A375 (cell line): ENCODE data around the gene MGA. TPM values are rescaled to one million over a fixed set of nuclear protein-coding genes. Genes with fewer than 3 reads are reported as not detected.

ENCODE experiments used
- small RNA-seq: library from RNA; depleted of rRNA; stranded (forward); fragments of <200 nt; gene quantifications from one replicate; pipeline ENCODE3, GENCODE V24; 2014
- total RNA-seq: library from RNA; depleted of rRNA; stranded (reverse); fragments of >200 nt; shearing (Covaris generic); gene quantifications from 2 replicates; pipeline ENCODE4 v1.2.3, GENCODE V29; 2014; rRNA removed

The MGA gene
- total RNA-seq = 14.1 and 21.2 TPM in 2 replicates

GRCh38 chr15:41660235-41661077, at the start of gene MGA:
Gene MGA (plus strand): TSS chr15:41660405.

GRCh38 chr15:41774062-41774881, 114.1 kb downstream of the MGA start, which contains the start of gene MAPKBP1:
Gene MAPKBP1 (plus strand): TSS chr15:41774484. CDS start chr15:41775276, 792 bp downstream.

Small RNAs within 50 kb of the gene (small RNA-seq; reads per million reads assigned to genes)
- gene MIR626 = not detected

Other genes starting within 250 kb of the MGA start
- gene RTF1, start 243.3 kb upstream of the MGA start, total RNA-seq = 18.8 and 26.3 TPM in 2 replicates
- gene ITPKA, start 166.5 kb upstream of the MGA start, total RNA-seq = 1.8 and 1.9 TPM in 2 replicates
- 0.08 and 0.13 TPM in 2 replicates for gene LTK, start 146.6 kb upstream of the MGA start, total RNA-seq
- 48.3 and 50.7 TPM in 2 replicates for gene RPAP1, start 116.1 kb upstream of the MGA start, total RNA-seq
- 10.8 and 11.8 TPM in 2 replicates for gene TYRO3, start 101.2 kb upstream of the MGA start, total RNA-seq
- gene MAPKBP1, start 114.1 kb downstream of the MGA start, total RNA-seq = 22.1 and 23.2 TPM in 2 replicates
- gene JMJD7, start 167.7 kb downstream of the MGA start, total RNA-seq = 9.4 and 9.9 TPM in 2 replicates
- 4.4 and 5.4 TPM in 2 replicates for gene PLA2G4B, start 178.4 kb downstream of the MGA start, total RNA-seq
- 2.1 and 2.3 TPM in 2 replicates for gene SPTBN5, start 233.6 kb downstream of the MGA start, total RNA-seq